Esophagus muscularis mucosa (tissue), 4 donors: ENCODE results near the gene WNK1. TPM values are rescaled to one million over a fixed set of nuclear protein-coding genes. Genes with fewer than 3 reads are reported as not detected.

Experiments
- DNase-seq: peaks from one replicate; pipeline ENCODE4 v3.0.0-alpha.2; 2017; ENCODE audit errors: extremely low spot score
- H3K27ac ChIP-seq, 4 donors: fragments of 200-600 bp; sonication (generic); replicated peaks in 1 of 4; 1 replicate in 3 of 4; 2 replicates in 1 of 4; pipeline ENCODE4 v1.5.1; 2016 to 2019; ENCODE audit warnings: mild to moderate bottlenecking in 1 of 4
- H3K27me3 ChIP-seq, 4 donors: fragments of 200-600 bp; sonication (generic); one replicate each; pipeline versions ENCODE4 v1.5.1 to v1.6.0; 2016 to 2019
- H3K36me3 ChIP-seq, 4 donors: fragments of 200-600 bp; sonication (generic); one replicate each; pipeline ENCODE4 v1.5.1; 2016 to 2019
- H3K4me1 ChIP-seq, 4 donors: fragments of 200-600 bp; sonication (generic); one replicate each; pipeline ENCODE4 v1.5.1; 2016 to 2019
- H3K4me3 ChIP-seq, 4 donors: fragments of 200-600 bp; sonication (generic); 1 replicate in 2 of 4; 2 replicates in 2 of 4; pipeline ENCODE4 v1.5.1; 2016 to 2019; ENCODE audit warnings: mild to moderate bottlenecking in 4 of 4, moderate library complexity in 1 of 4
- H3K9me3 ChIP-seq, 4 donors: fragments of 200-600 bp; sonication (generic); 1 replicate in 3 of 4; 2 replicates in 1 of 4; pipeline ENCODE4 v1.5.1; 2016 to 2019
- CTCF ChIP-seq, 3 experiments: fragments of 200-600 bp in 2 of 3; fragments of 450-650 bp in 1 of 3; sonication (generic) in 2 of 3; IDR thresholded peaks; one replicate each; pipeline ENCODE4 v1.5.1; 2017 to 2019; ENCODE audit warnings: antibody characterized with exemption in 3 of 3, mild to moderate bottlenecking in 2 of 3, moderate library complexity in 1 of 3
- EP300 ChIP-seq: sonication (generic); formaldehyde crosslinking; IDR thresholded peaks from one replicate; pipeline ENCODE4 v1.6.1; 2017; ENCODE audit warnings: antibody characterized with exemption
- POLR2A ChIP-seq: fragments of 450-650 bp; IDR thresholded peaks from one replicate; pipeline ENCODE4 v1.6.1; 2017; ENCODE audit warnings: antibody characterized with exemption, moderate library complexity, mild to moderate bottlenecking, low read depth
- POLR2AphosphoS5 ChIP-seq, 2 donors: sonication (generic); formaldehyde crosslinking; IDR thresholded peaks; one replicate each; pipeline ENCODE4 v1.6.1; 2017; ENCODE audit warnings: antibody characterized with exemption in 2 of 2
- WGBS: methylation state at CpG from one replicate; pipeline ENCODE4 v1.1.5; 2018; 5-methylcytosine and 5-hydroxymethylcytosine counted together
- intact Hi-C: fragments of 100-400 bp; cut with DNase I; formaldehyde crosslinking; loops from one replicate; pipeline ENCODE4 v1.15.1; 2023
- total RNA-seq, 4 donors: library from RNA; depleted of rRNA; stranded (reverse); fragments of >200 nt; gene quantifications; one replicate each; pipeline versions ENCODE4 v1.1.0 to v1.2.1, GENCODE V29; 2016

The WNK1 gene
- total RNA-seq, 4 donors from 2014 or later = 137 to 250 (median 158) TPM

GRCh38 chr12:740921-741320 is 11.5 kb upstream of the WNK1 start:
- intact Hi-C loops = no loop called here
- TF ChIP-seq EP300 (no peak), POLR2AphosphoS5 (IDR thresholded peaks at IDR 0.05) (no peak), POLR2A (no peak), CTCF (IDR thresholded peaks at IDR 0.05) (no peak)
- Histone ChIP-seq H3K4me3 (no peak overlapping the region), H3K27me3 (no peaks in the 10 kb centered on the region), H3K36me3 (no peaks in the 10 kb centered on the region), H3K9me3 (no peaks in the 10 kb centered on the region), H3K27ac (no peak overlapping the region), H3K4me1 (peaks cover 0 to 6% (median 0%) of the 10 kb centered on the region in 4 donors)
- DNase-seq = no peak
- WGBS = 79% methylated on average over 6 of the region's 6 CpGs

- H3K27me3 ChIP-seq = no peaks in the 10 kb centered on the region
- intact Hi-C loops = loop anchor here (5.0 to 10.0 kb wide), 3 partner anchors 62 to 845 kb away; partner anchors contain the start of gene FBXL14
- no peak overlapping the region for H3K4me3 ChIP-seq
- no peaks in the 10 kb centered on the region for H3K36me3 ChIP-seq
- peaks cover 5 to 25% (median 14%) of the 10 kb centered on the region in 4 donors for H3K4me1 ChIP-seq
- no peak for DNase-seq
- H3K27ac ChIP-seq = peak overlapping the region in 3 of 4 donors; percentile 98 to 99 (median 99)
- no peaks in the 10 kb centered on the region for H3K9me3 ChIP-seq
- WGBS = 89% methylated on average over 1 of the region's 1 CpG
- no peak for TF ChIP-seq POLR2A
- TF ChIP-seq EP300 = no peak
- TF ChIP-seq CTCF (IDR thresholded peaks at IDR 0.05) = no peak
- no peak for TF ChIP-seq POLR2AphosphoS5 (IDR thresholded peaks at IDR 0.05)
Measured at GRCh38 chr12:749751-750270, 2.6 kb upstream of the WNK1 start.

- TF ChIP-seq EP300 (no peak), CTCF (IDR thresholded peaks at IDR 0.05) (no peak), POLR2A (no peak), POLR2AphosphoS5 (IDR thresholded peaks at IDR 0.05) (no peak)
- WGBS = 3% methylated on average over 7 of the region's 7 CpGs
- Histone ChIP-seq H3K27me3 (no peaks in the 10 kb centered on the region), H3K27ac (peak overlapping the region; percentile 98 to 99 (median 99)), H3K9me3 (no peaks in the 10 kb centered on the region), H3K4me1 (peaks cover 5 to 30% (median 16%) of the 10 kb centered on the region in 4 donors), H3K4me3 (peak overlapping the region; percentile 90 to 92 (median 91)), H3K36me3 (no peaks in the 10 kb centered on the region)
- no peak for DNase-seq
- intact Hi-C loops = loop anchor here (1.0 to 10.0 kb wide), 4 partner anchors 62 to 844 kb away; partner anchors contain the start of gene FBXL14
Measured at GRCh38 chr12:750366-751191, 1.8 kb upstream of the WNK1 start.

GRCh38 chr12:751192-751998 is 984 bp upstream of the WNK1 start:
- no peak for TF ChIP-seq EP300
- peak; percentile 30 for TF ChIP-seq POLR2A
- peak; percentile 64 to 69 (median 67) for TF ChIP-seq CTCF (IDR thresholded peaks at IDR 0.05)
- TF ChIP-seq POLR2AphosphoS5 (IDR thresholded peaks at IDR 0.05) = peak; percentile 84 to 87

More at GRCh38 chr12:751192-751998, 984 bp upstream of the WNK1 start:
- no peaks in the 10 kb centered on the region for H3K36me3 ChIP-seq
- under 1% methylated on average over 35 of the region's 42 CpGs for WGBS
- H3K27ac ChIP-seq = peak overlapping the region; percentile 98 to 99 (median 99)
- H3K9me3 ChIP-seq = no peaks in the 10 kb centered on the region
- H3K27me3 ChIP-seq = no peaks in the 10 kb centered on the region
- intact Hi-C loops = loop anchor here (1.0 to 10.0 kb wide), 4 partner anchors 61 to 843 kb away; partner anchors contain the start of gene FBXL14
- H3K4me1 ChIP-seq = peaks cover 7 to 35% (median 24%) of the 10 kb centered on the region in 4 donors
- peak; percentile 97 for DNase-seq
- H3K4me3 ChIP-seq = peak overlapping the region; percentile 90 to 92 (median 91)
